Measurements from ENCODE around the gene PCYT1B.

GRCh38 chrX:24526616-24527015, 120.5 kb downstream of the PCYT1B start:
- TF ChIP-seq, protein P1, sequence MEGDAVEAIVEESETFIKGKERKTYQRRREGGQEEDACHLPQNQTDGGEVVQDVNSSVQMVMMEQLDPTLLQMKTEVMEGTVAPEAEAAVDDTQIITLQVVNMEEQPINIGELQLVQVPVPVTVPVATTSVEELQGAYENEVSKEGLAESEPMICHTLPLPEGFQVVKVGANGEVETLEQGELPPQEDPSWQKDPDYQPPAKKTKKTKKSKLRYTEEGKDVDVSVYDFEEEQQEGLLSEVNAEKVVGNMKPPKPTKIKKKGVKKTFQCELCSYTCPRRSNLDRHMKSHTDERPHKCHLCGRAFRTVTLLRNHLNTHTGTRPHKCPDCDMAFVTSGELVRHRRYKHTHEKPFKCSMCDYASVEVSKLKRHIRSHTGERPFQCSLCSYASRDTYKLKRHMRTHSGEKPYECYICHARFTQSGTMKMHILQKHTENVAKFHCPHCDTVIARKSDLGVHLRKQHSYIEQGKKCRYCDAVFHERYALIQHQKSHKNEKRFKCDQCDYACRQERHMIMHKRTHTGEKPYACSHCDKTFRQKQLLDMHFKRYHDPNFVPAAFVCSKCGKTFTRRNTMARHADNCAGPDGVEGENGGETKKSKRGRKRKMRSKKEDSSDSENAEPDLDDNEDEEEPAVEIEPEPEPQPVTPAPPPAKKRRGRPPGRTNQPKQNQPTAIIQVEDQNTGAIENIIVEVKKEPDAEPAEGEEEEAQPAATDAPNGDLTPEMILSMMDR (conservative IDR thresholded peaks at IDR 0.05; ENCODE audit: low read depth in 2 of 2): no peak
- no peak for TF ChIP-seq EZH2phosphoT487 (IDR thresholded peaks at IDR 0.05; ENCODE audit: unreplicated experiment)
- no peak for TF ChIP-seq EZH2 (IDR thresholded peaks at IDR 0.05; ENCODE audit: low read depth, unreplicated experiment)
- TF ChIP-seq POLR2AphosphoS5 (IDR thresholded peaks at IDR 0.05; ENCODE audit: low read depth): no peak
- TF ChIP-seq, protein P2, sequence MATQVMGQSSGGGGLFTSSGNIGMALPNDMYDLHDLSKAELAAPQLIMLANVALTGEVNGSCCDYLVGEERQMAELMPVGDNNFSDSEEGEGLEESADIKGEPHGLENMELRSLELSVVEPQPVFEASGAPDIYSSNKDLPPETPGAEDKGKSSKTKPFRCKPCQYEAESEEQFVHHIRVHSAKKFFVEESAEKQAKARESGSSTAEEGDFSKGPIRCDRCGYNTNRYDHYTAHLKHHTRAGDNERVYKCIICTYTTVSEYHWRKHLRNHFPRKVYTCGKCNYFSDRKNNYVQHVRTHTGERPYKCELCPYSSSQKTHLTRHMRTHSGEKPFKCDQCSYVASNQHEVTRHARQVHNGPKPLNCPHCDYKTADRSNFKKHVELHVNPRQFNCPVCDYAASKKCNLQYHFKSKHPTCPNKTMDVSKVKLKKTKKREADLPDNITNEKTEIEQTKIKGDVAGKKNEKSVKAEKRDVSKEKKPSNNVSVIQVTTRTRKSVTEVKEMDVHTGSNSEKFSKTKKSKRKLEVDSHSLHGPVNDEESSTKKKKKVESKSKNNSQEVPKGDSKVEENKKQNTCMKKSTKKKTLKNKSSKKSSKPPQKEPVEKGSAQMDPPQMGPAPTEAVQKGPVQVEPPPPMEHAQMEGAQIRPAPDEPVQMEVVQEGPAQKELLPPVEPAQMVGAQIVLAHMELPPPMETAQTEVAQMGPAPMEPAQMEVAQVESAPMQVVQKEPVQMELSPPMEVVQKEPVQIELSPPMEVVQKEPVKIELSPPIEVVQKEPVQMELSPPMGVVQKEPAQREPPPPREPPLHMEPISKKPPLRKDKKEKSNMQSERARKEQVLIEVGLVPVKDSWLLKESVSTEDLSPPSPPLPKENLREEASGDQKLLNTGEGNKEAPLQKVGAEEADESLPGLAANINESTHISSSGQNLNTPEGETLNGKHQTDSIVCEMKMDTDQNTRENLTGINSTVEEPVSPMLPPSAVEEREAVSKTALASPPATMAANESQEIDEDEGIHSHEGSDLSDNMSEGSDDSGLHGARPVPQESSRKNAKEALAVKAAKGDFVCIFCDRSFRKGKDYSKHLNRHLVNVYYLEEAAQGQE (IDR thresholded peaks at IDR 0.05; ENCODE audit: unreplicated experiment): no peak
- TF ChIP-seq CREB1 (CRISPR knock-in tag; IDR thresholded peaks at IDR 0.05; ENCODE audit: low read depth): no peak
- no peak for TF ChIP-seq ZNF462 (CRISPR knock-in tag; IDR thresholded peaks at IDR 0.05)
- TF ChIP-seq ZNF331 (CRISPR knock-in tag; IDR thresholded peaks at IDR 0.05; ENCODE audit: low read depth): no peak
- no peak for TF ChIP-seq JUNB (IDR thresholded peaks at IDR 0.05; ENCODE audit: unreplicated experiment)

Data from GM23338 (cell line).